Left forelimb (tissue), 1 donor: ENCODE data around the gene AP5B1.
A peak's percentile ranks its signal among the peaks of the same experiment; 100 is the strongest.
"Not testable (repeated sequence)": the region's sequence is repeated elsewhere in the genome, so short reads cannot be mapped to it uniquely, and the experiment has no call there.

Experiments
- DNase-seq: peaks from one replicate; pipeline ENCODE4 v3.0.0-alpha.2; 2018; ENCODE audit warnings: low spot score

AP5B1 gene

GRCh38 chr11:65786008-65786785 lies 5.4 kb upstream of the AP5B1 start:
- no peak for DNase-seq

- no peak for DNase-seq
These were observed 4.7 kb upstream of the AP5B1 start for GRCh38 chr11:65785319-65786007.

GRCh38 chr11:65782816-65783228 lies 2.0 kb upstream of the AP5B1 start:
- no peak for DNase-seq

GRCh38 chr11:65781962-65782815 lies 1.4 kb upstream of the AP5B1 start:
- no peak for DNase-seq

GRCh38 chr11:65781152-65781961 lies 581 bp upstream of the AP5B1 start:
- DNase-seq, result peak; percentile 65

- DNase-seq, result no peak
These were observed 632 bp downstream of the AP5B1 start for GRCh38 chr11:65779919-65780769.

- no peak for DNase-seq
These were observed 1.2 kb downstream of the AP5B1 start for GRCh38 chr11:65779669-65779918.

GRCh38 chr11:65778901-65779668 lies 1.7 kb downstream of the AP5B1 start:
- DNase-seq, result no peak

- peak; percentile 59 for DNase-seq
These were observed 2.3 kb downstream of the AP5B1 start for GRCh38 chr11:65778431-65778900.

GRCh38 chr11:65777821-65778361 lies 2.9 kb downstream of the AP5B1 start:
- no peak for DNase-seq

- no peak for DNase-seq
These were observed 3.5 kb downstream of the AP5B1 start for GRCh38 chr11:65777241-65777640.

GRCh38 chr11:65776710-65777141 lies 4.0 kb downstream of the AP5B1 start:
- no peak for DNase-seq

- no peak for DNase-seq
These were observed 4.6 kb downstream of the AP5B1 start for GRCh38 chr11:65776196-65776595.

GRCh38 chr11:65774525-65775306 lies 6.1 kb downstream of the AP5B1 start:
- DNase-seq, result no peak

- DNase-seq, result no peak
These were observed 6.9 kb downstream of the AP5B1 start for GRCh38 chr11:65773784-65774411.

GRCh38 chr11:65771589-65772112 lies 9.1 kb downstream of the AP5B1 start:
- DNase-seq, result no peak

- DNase-seq, result no peak
These were observed 9.7 kb downstream of the AP5B1 start for GRCh38 chr11:65770951-65771567.

- DNase-seq, result not testable (repeated sequence)
These were observed 13.0 kb downstream of the AP5B1 start for GRCh38 chr11:65767806-65768205.
